HepG2 (cell line): ENCODE measurements around the gene LRGUK. TPM values are rescaled to one million over a fixed set of nuclear protein-coding genes. Genes with fewer than 3 reads are reported as not detected.

ENCODE experiments used
- ATAC-seq: fragments of 200-7000 bp; cut with Tn5 transposase; 3 replicates; pipeline ENCODE4 v1.9.1; 2020; ENCODE audit warnings: mild to moderate bottlenecking, moderate library complexity
- BruUV-seq: library from RNA; stranded (reverse); fragments of 400-500 nt; replicated peaks from 2 replicates; lab custom pipeline; 2021; lab: Mats Ljungman, UMichigan
- CTCF ChIA-PET: fragments of 300-600 bp; formaldehyde crosslinking; extraction: SDS; loops from one replicate; lab custom pipeline; 2021; ENCODE audit warnings: low total read pairs, inconsistent platforms, low intra/inter-chr PET ratio; lab: Yijun Ruan, JAX
- POLR2A ChIA-PET: fragments of 350-600 bp; sonication (Branson Sonifier 250); formaldehyde crosslinking; loops from one replicate; lab custom pipeline; 2020; ENCODE audit warnings: antibody characterized with exemption, inconsistent platforms; lab: Yijun Ruan, JAX
- DNase-seq: peaks from one replicate; pipeline ENCODE4 v3.0.0-alpha.2; 2015; ENCODE audit warnings: low spot score
- FAIRE-seq: peaks from 3 replicates; lab custom pipeline; 2011; peaks lifted over from hg19 to GRCh38; lab: Jason Lieb, UNC
- H2AFZ ChIP-seq: one replicate; pipeline ENCODE4 v1.6.1; 2011; ENCODE audit warnings: low read length, inconsistent platforms
- H3K27ac ChIP-seq: fragments of 300-600 bp; 3 replicates; pipeline ENCODE4 v1.8.0; 2011; ENCODE audit warnings: mixed run types, mild to moderate bottlenecking, mixed read lengths, low read length, inconsistent platforms; ENCODE audit not compliant: insufficient read depth; ENCODE audit errors: extremely low read length
- H3K27me3 ChIP-seq, 2 experiments: fragments of 200-600 bp in 1 of 2; 2 replicates in 1 of 2; 3 replicates in 1 of 2; pipeline versions ENCODE4 v1.6.0 to v1.8.0; 2011; ENCODE audit warnings: low read length in 2 of 2, mild to moderate bottlenecking in 2 of 2, moderate library complexity in 2 of 2, inconsistent platforms in 1 of 2; ENCODE audit not compliant: insufficient read depth in 2 of 2, control insufficient read depth in 1 of 2
- H3K36me3 ChIP-seq, 2 experiments: fragments of 200-600 bp in 1 of 2; replicated peaks in 1 of 2; 2 replicates in 1 of 2; 3 replicates in 1 of 2; pipeline versions ENCODE4 v1.5.1 to v1.8.0; 2011; ENCODE audit warnings: low read length in 2 of 2, inconsistent platforms in 1 of 2; ENCODE audit not compliant: insufficient read depth in 2 of 2, control insufficient read depth in 1 of 2
- H3K4me1 ChIP-seq: 2 replicates; pipeline ENCODE4 v1.5.1; 2012; ENCODE audit warnings: low read length, inconsistent platforms; ENCODE audit not compliant: insufficient read depth
- H3K4me2 ChIP-seq: 2 replicates; pipeline ENCODE4 v1.6.0; 2011; ENCODE audit warnings: low read depth, low read length, inconsistent platforms
- H3K4me3 ChIP-seq, 3 experiments: fragments of 200-600 bp in 1 of 3; sonication (generic), shearing (Covaris generic) in 1 of 3; replicated peaks in 1 of 3; 2 replicates each; pipeline ENCODE4 v1.5.1; 2011 to 2016; ENCODE audit warnings: low read length in 3 of 3, inconsistent platforms in 2 of 3, low read depth in 2 of 3, mild to moderate bottlenecking in 2 of 3, control low read depth in 1 of 3, mixed read lengths in 1 of 3; ENCODE audit not compliant: insufficient read depth in 1 of 3
- H3K79me2 ChIP-seq: one replicate; pipeline ENCODE4 v1.6.1; 2011; ENCODE audit warnings: low read length, inconsistent platforms; ENCODE audit not compliant: insufficient read depth
- H3K9ac ChIP-seq: 2 replicates; pipeline ENCODE4 v1.6.0; 2011; ENCODE audit warnings: mild to moderate bottlenecking, low read depth, low read length, inconsistent platforms; ENCODE audit not compliant: insufficient read depth
- H3K9me3 ChIP-seq: 2 replicates; pipeline ENCODE4 v1.5.1; 2012; ENCODE audit warnings: mild to moderate bottlenecking, low read length
- H4K20me1 ChIP-seq: 2 replicates; pipeline ENCODE4 v1.6.0; 2011; ENCODE audit warnings: inconsistent platforms, mild to moderate bottlenecking, low read length, moderate library complexity; ENCODE audit not compliant: insufficient read depth
- GFI1 ChIP-seq: sonication (generic); formaldehyde crosslinking; IDR thresholded peaks from 2 replicates; pipeline ENCODE4 v1.5.0; 2020; ENCODE audit warnings: missing genetic modification reagents, mild to moderate bottlenecking, borderline replicate concordance
- KDM5B ChIP-seq: sonication (generic); formaldehyde crosslinking; IDR thresholded peaks from 2 replicates; pipeline ENCODE4 v1.4.0; 2020; ENCODE audit warnings: missing genetic modification reagents, mild to moderate bottlenecking, borderline replicate concordance
- MAFK ChIP-seq, 2 experiments: IDR thresholded peaks in 1 of 2; conservative IDR thresholded peaks in 1 of 2; 2 replicates each; pipeline ENCODE4 v1.6.1; 2011; ENCODE audit warnings: improper control_type of control experiment in 2 of 2, low read length in 2 of 2
- RERE ChIP-seq: IDR thresholded peaks from 2 replicates; pipeline ENCODE4 v1.6.1; 2016; ENCODE audit warnings: low read depth, missing genetic modification reagents, missing compliant biosample characterization
- RXRB ChIP-seq: IDR thresholded peaks from 2 replicates; pipeline ENCODE4 v1.6.1; 2016; ENCODE audit warnings: borderline replicate concordance, missing genetic modification reagents, missing compliant biosample characterization
- TBX2 ChIP-seq: sonication (generic); formaldehyde crosslinking; IDR thresholded peaks from 2 replicates; pipeline ENCODE4 v1.5.0; 2020; ENCODE audit warnings: missing genetic modification reagents, mild to moderate bottlenecking, borderline replicate concordance
- ZBTB25 ChIP-seq: IDR thresholded peaks from 2 replicates; pipeline ENCODE4 v1.6.1; 2018; ENCODE audit warnings: missing genetic modification reagents
- ZBTB39 ChIP-seq: sonication (generic); formaldehyde crosslinking; IDR thresholded peaks from 2 replicates; pipeline ENCODE4 v1.5.0; 2020; ENCODE audit warnings: missing genetic modification reagents
- ZMYM4 ChIP-seq: sonication (generic); formaldehyde crosslinking; IDR thresholded peaks from 2 replicates; pipeline ENCODE4 v1.8.1; 2023; ENCODE audit warnings: mild to moderate bottlenecking, missing genetic modification reagents
- ZNF3 ChIP-seq: IDR thresholded peaks from 2 replicates; pipeline ENCODE4 v1.7.0; 2017; ENCODE audit warnings: inconsistent platforms
- ZNF550 ChIP-seq: sonication (generic); formaldehyde crosslinking; IDR thresholded peaks from 2 replicates; pipeline ENCODE4 v1.4.0; 2020; ENCODE audit warnings: mild to moderate bottlenecking, missing genetic modification reagents, borderline replicate concordance
- ZNF710 ChIP-seq: sonication (generic); formaldehyde crosslinking; IDR thresholded peaks from 2 replicates; pipeline ENCODE4 v1.5.0; 2020; ENCODE audit warnings: mild to moderate bottlenecking, missing genetic modification reagents, borderline replicate concordance
- ZSCAN12 ChIP-seq: sonication (generic); formaldehyde crosslinking; IDR thresholded peaks from 2 replicates; pipeline ENCODE4 v1.9.0; 2021; ENCODE audit warnings: mild to moderate bottlenecking, missing genetic modification reagents
- whole genome bisulfite sequencing: methylation state at CpG from one replicate; pipeline ENCODE4 v1.1.6; 2017; ENCODE audit warnings: low lambda C conversion rate; 5-methylcytosine and 5-hydroxymethylcytosine counted together
- in situ Hi-C: cut with HindIII; loops from 2 replicates; pipeline ENCODE4 v1.10.0; 2017; ENCODE audit warnings: low pct_unique_long_range_greater_than_20kb; ENCODE audit not compliant: extremely low pct_ligation_motif_present
- intact Hi-C: fragments of 100-400 bp; cut with micrococcal nuclease; formaldehyde crosslinking; loops from one replicate; pipeline ENCODE4 v1.10.0; 2022; ENCODE audit not compliant: unreplicated experiment
- polyA plus RNA-seq, 8 experiments: library from polyadenylated mRNA; depleted of rRNA in 3 of 8; stranded (reverse) in 7 of 8; unstranded in 1 of 8; fragments of >200 nt; fragmentation: Illumina TruSeq in 4 of 8; extraction: Trizol in 4 of 8; gene quantifications; 2 replicates each; pipeline versions ENCODE4 v1.2.1 to v1.2.3, GENCODE V29; 2011 to 2016; ENCODE audit warnings: low read depth in 4 of 8, missing spikeins in 1 of 8, mixed read lengths in 1 of 8; ENCODE audit not compliant: insufficient read depth in 1 of 8
- total RNA-seq, 5 experiments: library from RNA; depleted of rRNA; stranded (reverse); fragments of >200 nt; fragmentation: Illumina TruSeq; extraction: Trizol; gene quantifications; 2 replicates each; pipeline ENCODE4 v1.2.3, GENCODE V29; 2016; ENCODE audit warnings: low read depth in 1 of 5

Gene LRGUK
- total and polyA plus RNA-seq, 2 of the 13 experiments (the other 11 are each of a cell fraction or from before 2014, with no cell fraction given) = 0.18 to 0.20 TPM

DNA sequence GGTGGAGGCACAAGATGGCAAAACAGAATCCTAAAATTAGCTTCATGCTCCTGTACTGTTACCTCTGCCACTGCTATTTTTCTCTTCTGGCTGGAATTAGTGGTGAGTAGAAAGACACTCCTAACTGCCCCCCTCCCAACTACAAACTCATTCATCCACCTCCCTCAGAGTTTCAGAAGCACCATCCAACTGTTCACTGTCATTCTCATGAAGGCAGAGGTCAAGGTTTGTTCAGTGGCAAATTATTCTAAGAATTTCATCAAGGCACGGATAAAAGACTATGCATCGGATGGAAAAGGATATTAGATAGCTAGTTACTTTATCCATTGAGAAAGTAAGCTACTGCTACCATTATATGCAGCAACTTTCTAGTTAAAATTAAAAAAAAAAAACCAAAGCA is 59.7 kb downstream of the LRGUK start:
- in situ Hi-C loops = no loop called here
- TF ChIP-seq ZBTB25 (CRISPR knock-in tag) = no peak
- no peak for TF ChIP-seq MAFK (conservative IDR thresholded peaks at IDR 0.05 in 1 of 2, IDR thresholded peaks at IDR 0.05 in 1 of 2; ENCODE audit: low read length in 2 of 2)
- TF ChIP-seq ZBTB39 (CRISPR knock-in tag) = no peak
- TF ChIP-seq RXRB = no peak
- TF ChIP-seq ZNF710 (CRISPR knock-in tag) = no peak
- TF ChIP-seq RERE = no peak
- no peak for TF ChIP-seq TBX2 (CRISPR knock-in tag)
- no peak for TF ChIP-seq ZSCAN12
- no peak for TF ChIP-seq GFI1 (CRISPR knock-in tag)
- no peak for TF ChIP-seq ZNF550 (CRISPR knock-in tag)
- no peak for TF ChIP-seq KDM5B (CRISPR knock-in tag)
- TF ChIP-seq ZNF3 = no peak
- TF ChIP-seq ZMYM4 (CRISPR knock-in tag) = no peak

More for the DNA sequence above, 59.7 kb downstream of the LRGUK start:
- DNase-seq = no peak
- Histone ChIP-seq H3K27ac (no peak overlapping the region), H2AFZ (no peak overlapping the region), H4K20me1 (no peaks in the 10 kb centered on the region), H3K4me3 (no peak overlapping the region), H3K4me1 (no peaks in the 10 kb centered on the region), H3K4me2 (no peak overlapping the region), H3K36me3 (no peaks in the 10 kb centered on the region), H3K9me3 (no peaks in the 10 kb centered on the region), H3K79me2 (no peaks in the 10 kb centered on the region), H3K9ac (no peak overlapping the region), H3K27me3 (no peaks in the 10 kb centered on the region)
- ChIA-PET POLR2A (no interaction called here), CTCF (no interaction called here)
- FAIRE-seq = no peak
- ATAC-seq = no peak
- intact Hi-C loops = no loop called here
- WGBS = 0% methylated on average over 2 of the region's 2 CpGs
- BruUV-seq = no TSS peak
